ENCODE data around the gene SMG5.

SMG5 gene

GRCh38 chr1:156281693-156282478 is 739 bp downstream of the SMG5 start:
- H3K27me3 ChIP-seq (ENCODE audit: control insufficient read depth in 1 of 2, insufficient read depth in 2 of 2, low read length in 2 of 2) = no peaks in the 10 kb centered on the region
- H3K27ac ChIP-seq (ENCODE audit: low read length) = peak overlapping the region; percentile 76
- peaks cover 18% of the 10 kb centered on the region for H3K4me1 ChIP-seq (ENCODE audit: control insufficient read depth, insufficient read depth, low read length)
- H3K4me3 ChIP-seq (ENCODE audit: low read length in 2 of 2) = peak overlapping the region; percentile 83 to 95
- H3K36me3 ChIP-seq (ENCODE audit: control insufficient read depth in 2 of 2, insufficient read depth in 2 of 2, low read length in 2 of 2) = peaks cover 9 to 21% of the 10 kb centered on the region in 2 donors
- peak overlapping the region; percentile 87 to 90 for H3K9ac ChIP-seq (ENCODE audit: low read length in 2 of 2)
- H3K9me3 ChIP-seq (ENCODE audit: control insufficient read depth in 2 of 2, low read length in 2 of 2) = no peaks in the 10 kb centered on the region

GRCh38 chr1:156281281-156281680 is 1.3 kb downstream of the SMG5 start:
- Histone ChIP-seq H3K9ac (ENCODE audit: low read length in 2 of 2) (peak overlapping the region; percentile 47 to 87), H3K4me1 (ENCODE audit: control insufficient read depth, insufficient read depth, low read length) (peaks cover 18% of the 10 kb centered on the region)

GRCh38 chr1:156279837-156280236 is 2.8 kb downstream of the SMG5 start:
- Histone ChIP-seq H3K27me3 (ENCODE audit: control insufficient read depth in 1 of 2, insufficient read depth in 2 of 2, low read length in 2 of 2) (no peaks in the 10 kb centered on the region), H3K9ac (ENCODE audit: low read length in 2 of 2) (no peak overlapping the region), H3K4me1 (ENCODE audit: control insufficient read depth, insufficient read depth, low read length) (peaks cover 18% of the 10 kb centered on the region), H3K4me3 (ENCODE audit: low read length in 2 of 2) (no peak overlapping the region), H3K36me3 (ENCODE audit: control insufficient read depth in 2 of 2, insufficient read depth in 2 of 2, low read length in 2 of 2) (peaks cover 26 to 38% of the 10 kb centered on the region in 2 donors), H3K9me3 (ENCODE audit: control insufficient read depth in 2 of 2, low read length in 2 of 2) (no peaks in the 10 kb centered on the region), H3K27ac (ENCODE audit: low read length) (no peak overlapping the region)

More at GRCh38 chr1:156281281-156281680, 1.3 kb downstream of the SMG5 start:
- no peak overlapping the region for H3K27ac ChIP-seq (ENCODE audit: low read length)
- H3K4me3 ChIP-seq (ENCODE audit: low read length in 2 of 2) = peak overlapping the region; percentile 83 to 95
- H3K36me3 ChIP-seq (ENCODE audit: control insufficient read depth in 2 of 2, insufficient read depth in 2 of 2, low read length in 2 of 2) = peaks cover 15 to 27% of the 10 kb centered on the region in 2 donors
- H3K9me3 ChIP-seq (ENCODE audit: control insufficient read depth in 2 of 2, low read length in 2 of 2) = no peaks in the 10 kb centered on the region
- no peaks in the 10 kb centered on the region for H3K27me3 ChIP-seq (ENCODE audit: control insufficient read depth in 1 of 2, insufficient read depth in 2 of 2, low read length in 2 of 2)

GRCh38 chr1:156276966-156277381 is 5.7 kb downstream of the SMG5 start:
- no peaks in the 10 kb centered on the region for H3K9me3 ChIP-seq (ENCODE audit: control insufficient read depth in 2 of 2, low read length in 2 of 2)
- no peak overlapping the region for H3K27ac ChIP-seq (ENCODE audit: low read length)
- peaks cover 50 to 62% of the 10 kb centered on the region in 2 donors for H3K36me3 ChIP-seq (ENCODE audit: control insufficient read depth in 2 of 2, insufficient read depth in 2 of 2, low read length in 2 of 2)
- peaks cover 13% of the 10 kb centered on the region for H3K4me1 ChIP-seq (ENCODE audit: control insufficient read depth, insufficient read depth, low read length)
- H3K27me3 ChIP-seq (ENCODE audit: control insufficient read depth in 1 of 2, insufficient read depth in 2 of 2, low read length in 2 of 2) = no peaks in the 10 kb centered on the region
- no peak overlapping the region for H3K4me3 ChIP-seq (ENCODE audit: low read length in 2 of 2)
- H3K9ac ChIP-seq (ENCODE audit: low read length in 2 of 2) = no peak overlapping the region

GRCh38 chr1:156276532-156276931 is 6.1 kb downstream of the SMG5 start:
- H3K27ac ChIP-seq (ENCODE audit: low read length) = no peak overlapping the region
- H3K36me3 ChIP-seq (ENCODE audit: control insufficient read depth in 2 of 2, insufficient read depth in 2 of 2, low read length in 2 of 2) = peaks cover 54 to 64% of the 10 kb centered on the region in 2 donors

GRCh38 chr1:156270314-156270713 is 12.3 kb downstream of the SMG5 start:
- Histone ChIP-seq H3K27ac (ENCODE audit: low read length) (no peak overlapping the region), H3K27me3 (ENCODE audit: control insufficient read depth in 1 of 2, insufficient read depth in 2 of 2, low read length in 2 of 2) (no peaks in the 10 kb centered on the region), H3K36me3 (ENCODE audit: control insufficient read depth in 2 of 2, insufficient read depth in 2 of 2, low read length in 2 of 2) (peaks cover 62 to 74% of the 10 kb centered on the region in 2 donors), H3K4me1 (ENCODE audit: control insufficient read depth, insufficient read depth, low read length) (no peaks in the 10 kb centered on the region), H3K9me3 (ENCODE audit: control insufficient read depth in 2 of 2, low read length in 2 of 2) (no peaks in the 10 kb centered on the region), H3K4me3 (ENCODE audit: low read length in 2 of 2) (no peak overlapping the region), H3K9ac (ENCODE audit: low read length in 2 of 2) (no peak overlapping the region)

More at GRCh38 chr1:156276532-156276931, 6.1 kb downstream of the SMG5 start:
- Histone ChIP-seq H3K27me3 (ENCODE audit: control insufficient read depth in 1 of 2, insufficient read depth in 2 of 2, low read length in 2 of 2) (no peaks in the 10 kb centered on the region), H3K4me3 (ENCODE audit: low read length in 2 of 2) (no peak overlapping the region), H3K9me3 (ENCODE audit: control insufficient read depth in 2 of 2, low read length in 2 of 2) (no peaks in the 10 kb centered on the region), H3K9ac (ENCODE audit: low read length in 2 of 2) (no peak overlapping the region), H3K4me1 (ENCODE audit: control insufficient read depth, insufficient read depth, low read length) (peaks cover 9% of the 10 kb centered on the region)

- H3K4me1 ChIP-seq (ENCODE audit: control insufficient read depth, insufficient read depth, low read length) = no peaks in the 10 kb centered on the region
- H3K9me3 ChIP-seq (ENCODE audit: control insufficient read depth in 2 of 2, low read length in 2 of 2) = no peaks in the 10 kb centered on the region
- H3K9ac ChIP-seq (ENCODE audit: low read length in 2 of 2) = no peak overlapping the region
- peaks cover 55 to 70% of the 10 kb centered on the region in 2 donors for H3K36me3 ChIP-seq (ENCODE audit: control insufficient read depth in 2 of 2, insufficient read depth in 2 of 2, low read length in 2 of 2)
- H3K27ac ChIP-seq (ENCODE audit: low read length) = no peak overlapping the region
- H3K27me3 ChIP-seq (ENCODE audit: control insufficient read depth in 1 of 2, insufficient read depth in 2 of 2, low read length in 2 of 2) = no peaks in the 10 kb centered on the region
- H3K4me3 ChIP-seq (ENCODE audit: low read length in 2 of 2) = no peak overlapping the region
Measured at GRCh38 chr1:156268336-156268735, 14.3 kb downstream of the SMG5 start.

GRCh38 chr1:156266051-156266450 is 16.6 kb downstream of the SMG5 start:
- no peaks in the 10 kb centered on the region for H3K9me3 ChIP-seq (ENCODE audit: control insufficient read depth in 2 of 2, low read length in 2 of 2)
- H3K4me1 ChIP-seq (ENCODE audit: control insufficient read depth, insufficient read depth, low read length) = no peaks in the 10 kb centered on the region
- H3K9ac ChIP-seq (ENCODE audit: low read length in 2 of 2) = no peak overlapping the region
- no peak overlapping the region for H3K4me3 ChIP-seq (ENCODE audit: low read length in 2 of 2)
- no peak overlapping the region for H3K27ac ChIP-seq (ENCODE audit: low read length)
- peaks cover 57 to 69% of the 10 kb centered on the region in 2 donors for H3K36me3 ChIP-seq (ENCODE audit: control insufficient read depth in 2 of 2, insufficient read depth in 2 of 2, low read length in 2 of 2)
- H3K27me3 ChIP-seq (ENCODE audit: control insufficient read depth in 1 of 2, insufficient read depth in 2 of 2, low read length in 2 of 2) = no peaks in the 10 kb centered on the region

GRCh38 chr1:156263288-156263655 is 19.4 kb downstream of the SMG5 start:
- no peaks in the 10 kb centered on the region for H3K27me3 ChIP-seq (ENCODE audit: control insufficient read depth in 1 of 2, insufficient read depth in 2 of 2, low read length in 2 of 2)
- H3K4me3 ChIP-seq (ENCODE audit: low read length in 2 of 2) = no peak overlapping the region
- H3K9ac ChIP-seq (ENCODE audit: low read length in 2 of 2) = no peak overlapping the region
- no peaks in the 10 kb centered on the region for H3K9me3 ChIP-seq (ENCODE audit: control insufficient read depth in 2 of 2, low read length in 2 of 2)
- peaks cover 77 to 83% of the 10 kb centered on the region in 2 donors for H3K36me3 ChIP-seq (ENCODE audit: control insufficient read depth in 2 of 2, insufficient read depth in 2 of 2, low read length in 2 of 2)
- H3K27ac ChIP-seq (ENCODE audit: low read length) = no peak overlapping the region
- H3K4me1 ChIP-seq (ENCODE audit: control insufficient read depth, insufficient read depth, low read length) = peaks cover 3% of the 10 kb centered on the region

- H3K4me1 ChIP-seq (ENCODE audit: control insufficient read depth, insufficient read depth, low read length) = peaks cover 3% of the 10 kb centered on the region
- H3K9ac ChIP-seq (ENCODE audit: low read length in 2 of 2) = no peak overlapping the region
- no peak overlapping the region for H3K27ac ChIP-seq (ENCODE audit: low read length)
- H3K9me3 ChIP-seq (ENCODE audit: control insufficient read depth in 2 of 2, low read length in 2 of 2) = no peaks in the 10 kb centered on the region
- peaks cover 77 to 83% of the 10 kb centered on the region in 2 donors for H3K36me3 ChIP-seq (ENCODE audit: control insufficient read depth in 2 of 2, insufficient read depth in 2 of 2, low read length in 2 of 2)
- no peaks in the 10 kb centered on the region for H3K27me3 ChIP-seq (ENCODE audit: control insufficient read depth in 1 of 2, insufficient read depth in 2 of 2, low read length in 2 of 2)
- H3K4me3 ChIP-seq (ENCODE audit: low read length in 2 of 2) = no peak overlapping the region
Measured at GRCh38 chr1:156262461-156263287, 20.0 kb downstream of the SMG5 start.

Data from stomach smooth muscle (tissue), 2 donors.